NCI-H1436 (cell line): Measurements from ENCODE around the gene WWTR1.

ENCODE experiments used
- DNase-seq: peaks from one replicate; lab custom pipeline; 2025; lab: John Stamatoyannopoulos, UW

Gene WWTR1

DNA sequence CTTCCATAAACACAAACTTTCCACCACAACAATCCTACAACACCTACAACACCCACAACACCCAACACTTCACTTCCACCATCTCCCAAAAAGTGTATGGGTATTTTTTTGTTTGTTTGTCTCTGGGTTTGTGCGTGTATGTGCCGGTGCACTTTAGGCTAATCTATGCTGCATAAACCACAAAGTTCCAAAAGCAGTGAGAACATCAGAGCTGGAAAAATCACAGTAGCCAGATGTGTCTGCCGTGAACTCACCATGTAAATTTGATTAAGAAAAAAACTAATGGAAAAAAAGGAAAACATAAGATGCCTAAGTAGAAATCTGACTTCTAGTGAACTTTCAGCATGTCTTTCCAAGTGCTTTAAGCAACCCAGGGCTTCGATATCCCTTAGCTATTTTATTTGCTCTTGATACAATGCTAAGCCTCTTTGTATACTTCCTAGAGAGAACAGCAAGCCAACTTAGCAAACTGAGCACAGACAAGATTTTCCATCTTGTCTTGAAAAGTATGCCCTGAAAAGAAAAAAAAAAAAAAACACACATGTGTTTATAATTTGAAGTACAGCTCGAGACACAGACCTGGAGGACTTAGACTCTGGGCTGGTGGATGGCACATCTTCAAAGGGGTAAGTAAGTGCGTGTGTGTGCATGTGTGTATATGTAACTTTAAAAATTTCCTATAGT lies 91.4 kb downstream of the WWTR1 start:
- no peak for DNase-seq

DNA sequence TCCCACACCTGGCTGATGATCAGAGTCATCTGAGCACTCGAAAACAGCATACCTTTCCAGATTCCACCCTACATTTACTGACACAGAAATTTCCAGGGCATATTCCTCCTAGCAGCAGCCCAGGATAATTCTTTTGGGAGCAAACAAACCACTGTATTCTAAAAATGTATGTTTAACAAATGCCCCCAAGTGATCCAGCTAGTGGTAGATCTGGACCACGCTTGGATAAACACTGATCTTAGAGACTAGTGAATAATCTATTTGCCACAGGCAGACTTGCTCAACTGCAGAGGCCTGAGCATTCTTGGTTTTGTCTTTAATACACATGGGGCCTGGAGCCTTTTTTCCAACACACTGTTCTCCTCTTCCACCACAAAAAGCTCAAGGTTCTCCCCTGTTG lies 93.7 kb downstream of the WWTR1 start:
- no peak for DNase-seq

DNA sequence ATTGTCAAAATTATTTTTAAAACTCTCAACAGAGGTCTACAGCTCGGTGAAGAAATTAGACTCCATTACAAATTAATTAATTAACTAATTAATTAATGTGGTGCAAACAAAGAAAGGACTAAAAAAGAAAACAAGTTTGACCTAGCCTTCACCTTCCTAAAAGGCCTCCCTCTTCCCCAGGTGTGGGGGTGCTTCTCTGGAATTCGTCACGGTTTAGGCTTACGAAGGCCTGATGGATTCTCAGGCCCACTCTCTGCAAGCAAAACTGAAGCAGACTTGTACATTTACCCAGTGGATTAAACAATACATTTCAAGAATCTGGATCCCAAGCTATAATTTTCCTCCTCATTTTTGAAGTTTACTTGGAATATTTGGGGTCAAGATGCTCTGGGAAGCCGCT lies 94.7 kb downstream of the WWTR1 start:
- no peak for DNase-seq

DNA sequence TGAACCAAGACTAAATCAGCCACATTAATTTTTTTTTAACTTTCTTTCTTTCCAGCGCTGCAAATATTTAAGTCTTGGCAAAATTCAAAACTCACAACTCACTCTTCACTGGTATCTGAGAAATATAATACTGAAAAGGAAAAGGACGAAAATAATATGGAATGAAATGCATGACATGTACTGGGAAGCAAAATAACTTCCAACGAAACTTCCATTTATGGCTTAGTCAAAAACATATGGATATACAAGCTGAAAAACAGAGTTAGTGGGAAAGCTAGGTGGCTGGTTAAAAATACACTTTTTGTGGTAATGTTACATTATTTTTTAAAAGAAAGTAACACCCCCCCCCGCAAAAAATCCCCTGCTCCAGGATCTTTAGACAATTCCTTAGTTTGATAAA lies 97.2 kb downstream of the WWTR1 start:
- no peak for DNase-seq

DNA sequence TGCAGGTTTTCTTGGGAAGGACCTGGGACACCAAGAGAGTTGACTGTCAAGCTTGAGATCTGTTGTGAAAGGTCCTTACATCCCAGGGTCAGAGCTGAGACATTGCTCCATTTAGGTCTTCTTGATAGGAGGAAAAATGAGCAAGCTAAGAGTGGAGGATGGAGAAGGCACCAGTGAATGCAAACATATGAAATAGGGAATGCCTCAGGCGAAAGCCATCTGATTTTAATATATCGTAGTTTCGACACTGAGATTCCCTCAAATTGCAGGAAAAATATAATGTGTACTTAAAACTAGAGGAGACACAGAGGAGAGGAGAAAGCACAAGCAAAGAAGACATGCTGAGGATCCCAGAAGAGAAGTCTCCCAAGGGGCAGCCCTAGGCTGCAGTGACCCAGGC lies 97.8 kb downstream of the WWTR1 start:
- DNase-seq, result no peak

DNA sequence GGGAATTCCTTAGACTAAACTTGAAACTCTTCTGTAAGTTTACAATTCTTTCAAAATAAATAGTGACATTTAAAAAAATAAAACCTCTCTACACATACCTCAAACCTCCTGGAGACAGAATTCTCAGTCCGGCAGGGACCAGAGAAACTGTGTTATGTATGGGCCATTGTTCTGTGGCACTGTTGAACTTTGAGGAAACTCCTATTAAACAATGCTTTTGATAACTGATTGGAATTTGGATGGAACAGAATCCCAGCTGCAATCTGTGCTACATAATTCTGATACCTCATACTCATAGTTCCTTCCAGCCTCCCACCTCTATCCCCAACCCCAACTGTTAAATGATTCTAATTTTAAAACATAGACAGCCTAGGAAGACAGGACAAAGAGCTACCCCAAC lies 98.3 kb downstream of the WWTR1 start:
- no peak for DNase-seq

DNA sequence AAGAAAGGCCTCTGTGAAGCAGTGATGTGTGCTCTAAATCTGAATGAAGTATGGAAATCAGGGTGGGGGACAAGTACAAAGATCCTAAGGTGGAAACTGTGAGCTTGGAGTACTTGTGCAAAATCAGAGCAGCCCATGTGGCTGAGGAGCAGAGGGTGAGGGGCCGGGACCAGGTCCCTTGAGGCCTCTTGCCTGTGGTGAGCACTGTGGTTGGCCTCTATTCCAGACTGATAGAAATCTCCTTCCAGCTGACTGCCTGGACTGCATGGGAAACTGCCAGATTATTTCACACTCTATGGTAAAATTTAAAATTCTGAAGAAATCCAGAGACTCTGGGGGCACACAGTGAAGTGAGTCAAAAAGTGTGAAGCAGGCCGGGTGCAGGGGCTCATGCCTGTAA lies 101.9 kb downstream of the WWTR1 start:
- no peak for DNase-seq

DNA sequence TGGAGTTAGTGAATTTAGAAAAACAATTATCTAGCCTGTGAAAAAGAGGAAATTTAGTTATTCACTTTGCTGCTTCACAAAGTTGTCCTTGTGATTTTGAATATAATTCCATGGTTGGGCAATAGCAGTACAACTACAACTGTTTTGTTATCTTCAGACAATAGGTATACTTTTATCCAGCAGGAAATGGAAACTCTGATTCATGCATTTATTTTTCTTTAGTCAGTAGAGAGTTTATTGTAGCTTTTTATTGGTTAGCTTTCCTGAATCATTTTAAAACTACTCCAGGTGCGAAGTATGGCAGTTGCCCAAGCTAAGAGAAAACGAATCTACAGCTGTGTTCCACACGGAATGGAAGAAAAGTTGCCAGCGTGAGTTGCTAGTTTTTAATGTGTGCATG lies 103.0 kb downstream of the WWTR1 start:
- DNase-seq, result no peak

DNA sequence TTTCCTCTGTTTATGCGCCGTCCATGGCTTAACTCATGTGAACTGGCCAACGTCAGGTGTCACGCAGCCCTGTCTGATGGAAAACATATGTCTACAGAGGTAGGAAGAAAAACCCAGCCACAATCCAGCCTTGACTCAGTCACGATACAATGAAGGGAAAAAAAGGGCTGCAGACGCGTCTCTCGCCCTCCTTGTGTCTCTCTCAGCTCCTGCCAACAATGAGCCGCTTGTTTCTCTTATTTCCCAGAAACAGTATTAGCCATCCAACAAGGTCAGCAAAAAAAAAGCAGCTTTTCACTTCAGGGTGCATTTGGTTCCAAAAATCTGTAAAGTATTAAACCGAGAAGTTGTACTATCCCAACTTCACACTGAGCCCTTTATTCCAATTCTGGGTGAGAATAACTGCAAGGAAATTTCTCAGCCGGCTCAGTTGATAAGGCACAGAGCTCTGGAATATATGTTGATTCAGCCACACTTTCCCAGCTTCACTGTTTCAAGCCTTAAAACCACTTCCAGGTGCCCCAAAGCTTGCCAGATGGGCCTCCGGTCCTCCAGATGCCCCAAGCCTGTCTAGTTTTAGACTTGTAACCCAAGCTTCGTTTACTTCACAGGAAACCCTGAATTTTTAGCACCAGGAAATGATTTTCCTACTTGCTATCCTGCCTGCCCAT lies 103.9 kb downstream of the WWTR1 start:
- DNase-seq, result no peak

DNA sequence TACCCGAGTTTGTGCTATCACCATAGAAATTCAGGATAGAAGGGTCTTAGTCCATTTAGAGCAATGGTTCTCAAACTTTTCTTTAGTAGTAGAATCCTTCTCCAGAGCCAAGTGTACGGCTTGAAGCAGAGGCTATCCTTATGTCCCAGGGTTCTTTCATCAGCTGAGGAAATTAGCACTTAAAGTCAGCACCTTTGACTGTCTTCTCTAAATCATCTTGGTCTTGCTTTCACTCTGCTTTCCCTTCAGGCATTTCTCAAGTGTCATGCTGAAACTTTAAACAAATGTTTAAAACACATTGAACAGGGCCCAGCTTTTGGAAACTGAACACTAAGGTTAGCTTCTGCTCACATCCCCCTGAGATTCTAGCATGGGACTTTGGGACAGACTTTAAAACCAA lies 105.1 kb downstream of the WWTR1 start:
- DNase-seq, result no peak

DNA sequence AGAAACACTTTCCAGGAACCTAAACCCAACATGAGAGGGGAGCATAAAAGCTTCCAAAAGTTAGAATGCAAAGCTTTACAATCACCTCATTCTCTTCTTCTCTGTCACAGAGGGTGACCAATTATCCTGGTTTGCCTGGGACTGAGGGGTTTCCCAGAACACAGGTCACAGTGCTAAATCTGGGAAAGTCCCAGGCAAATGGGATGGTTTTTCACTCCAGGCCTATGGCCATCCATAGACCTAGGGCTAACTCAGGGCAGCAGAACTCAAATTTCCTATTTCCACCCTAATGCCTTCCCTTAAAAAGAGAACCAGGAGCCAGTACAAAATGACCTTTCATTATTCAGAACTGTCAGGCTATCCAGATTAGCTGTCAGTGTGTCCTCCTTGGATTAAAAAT lies 106.3 kb downstream of the WWTR1 start:
- DNase-seq, result no peak

DNA sequence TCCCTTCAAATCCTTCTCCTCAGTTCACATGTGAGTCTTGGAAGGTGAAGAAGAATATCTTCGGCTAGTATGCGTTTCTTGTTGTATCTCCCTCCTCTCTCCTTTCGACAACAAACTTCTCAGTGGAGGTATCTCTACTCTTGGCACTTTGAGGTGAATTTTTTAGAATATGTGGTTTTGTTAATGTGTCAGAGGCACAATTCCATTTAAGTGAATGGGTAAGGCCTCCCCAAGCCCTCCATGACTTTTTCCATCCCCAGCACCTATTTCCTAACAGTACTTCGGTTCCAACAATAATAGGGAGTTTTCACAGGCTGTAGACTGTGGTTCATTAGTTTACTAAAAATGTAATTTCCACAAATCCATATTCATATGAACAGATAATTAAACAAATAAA lies 109.2 kb downstream of the WWTR1 start:
- DNase-seq, result no peak

DNA sequence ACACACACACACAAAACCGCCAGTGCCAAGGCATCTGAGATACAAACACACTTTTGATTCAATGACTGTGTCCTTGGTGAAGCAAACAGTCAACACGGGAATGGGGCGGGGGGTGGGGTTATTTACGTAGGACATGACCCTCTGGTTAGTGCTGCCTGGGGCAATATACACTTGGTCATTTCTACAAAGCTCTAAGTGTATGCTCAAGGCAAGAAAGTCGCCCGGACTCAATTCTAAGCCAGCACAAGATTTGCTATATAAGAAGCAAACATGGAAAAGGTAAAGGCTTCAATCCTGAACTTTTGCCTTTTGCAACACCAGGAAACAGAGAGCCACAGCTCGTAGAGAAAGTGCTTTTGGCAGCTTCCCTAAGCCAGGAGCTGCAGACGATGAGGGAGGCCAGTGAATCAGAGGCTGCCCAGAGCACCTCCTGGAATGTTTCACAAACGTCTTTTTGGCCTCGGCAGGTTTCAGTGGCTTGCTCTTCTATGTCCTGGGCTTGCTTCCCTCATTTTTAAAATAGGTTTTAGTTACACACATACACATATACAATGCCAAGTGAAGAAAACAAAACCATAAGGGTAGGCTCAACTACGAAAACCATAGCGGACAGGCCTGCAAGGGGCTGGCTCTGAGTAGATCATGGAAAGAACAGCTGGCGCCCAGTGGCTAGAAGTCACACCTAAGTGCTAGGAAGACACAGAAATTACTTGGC lies 109.7 kb downstream of the WWTR1 start:
- no peak for DNase-seq

DNA sequence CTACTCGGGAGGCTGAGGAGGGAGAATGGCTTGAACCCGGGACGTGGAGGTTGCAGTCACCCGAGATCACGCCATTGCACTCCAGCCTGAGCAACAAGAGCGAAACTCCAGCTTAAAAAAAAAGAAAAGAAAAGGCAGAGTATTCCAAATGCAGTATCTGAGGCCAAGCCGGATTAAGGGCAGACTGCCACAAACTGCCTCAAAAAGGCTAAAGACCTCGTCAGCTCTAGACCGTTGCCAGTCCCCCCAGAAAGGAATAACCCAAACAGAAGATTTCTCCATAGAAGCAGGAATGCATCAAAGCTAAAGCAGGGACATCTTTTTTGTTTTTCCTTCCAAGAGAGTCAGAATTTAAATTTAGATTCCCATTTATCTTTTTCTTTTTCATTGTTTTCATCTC lies 110.4 kb downstream of the WWTR1 start:
- no peak for DNase-seq

DNA sequence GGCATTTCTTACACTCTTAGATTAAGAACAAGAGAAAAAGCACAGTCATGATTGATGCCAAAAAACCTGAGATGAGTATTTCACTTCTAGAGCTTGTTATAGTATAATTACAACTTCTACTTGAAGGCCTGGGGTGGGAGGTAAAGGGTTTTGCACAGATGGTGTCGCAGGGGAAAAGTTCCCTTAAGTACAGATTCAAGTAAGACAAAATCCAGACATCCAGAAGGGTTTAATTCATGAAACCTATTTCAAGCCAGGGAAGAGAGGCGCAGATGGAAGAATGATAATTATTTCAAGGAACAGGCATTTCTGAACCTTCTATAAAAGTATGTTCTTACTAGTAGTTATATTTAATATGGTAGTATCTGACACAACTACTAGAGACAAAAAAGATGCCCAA lies 112.8 kb downstream of the WWTR1 start:
- DNase-seq, result no peak

DNA sequence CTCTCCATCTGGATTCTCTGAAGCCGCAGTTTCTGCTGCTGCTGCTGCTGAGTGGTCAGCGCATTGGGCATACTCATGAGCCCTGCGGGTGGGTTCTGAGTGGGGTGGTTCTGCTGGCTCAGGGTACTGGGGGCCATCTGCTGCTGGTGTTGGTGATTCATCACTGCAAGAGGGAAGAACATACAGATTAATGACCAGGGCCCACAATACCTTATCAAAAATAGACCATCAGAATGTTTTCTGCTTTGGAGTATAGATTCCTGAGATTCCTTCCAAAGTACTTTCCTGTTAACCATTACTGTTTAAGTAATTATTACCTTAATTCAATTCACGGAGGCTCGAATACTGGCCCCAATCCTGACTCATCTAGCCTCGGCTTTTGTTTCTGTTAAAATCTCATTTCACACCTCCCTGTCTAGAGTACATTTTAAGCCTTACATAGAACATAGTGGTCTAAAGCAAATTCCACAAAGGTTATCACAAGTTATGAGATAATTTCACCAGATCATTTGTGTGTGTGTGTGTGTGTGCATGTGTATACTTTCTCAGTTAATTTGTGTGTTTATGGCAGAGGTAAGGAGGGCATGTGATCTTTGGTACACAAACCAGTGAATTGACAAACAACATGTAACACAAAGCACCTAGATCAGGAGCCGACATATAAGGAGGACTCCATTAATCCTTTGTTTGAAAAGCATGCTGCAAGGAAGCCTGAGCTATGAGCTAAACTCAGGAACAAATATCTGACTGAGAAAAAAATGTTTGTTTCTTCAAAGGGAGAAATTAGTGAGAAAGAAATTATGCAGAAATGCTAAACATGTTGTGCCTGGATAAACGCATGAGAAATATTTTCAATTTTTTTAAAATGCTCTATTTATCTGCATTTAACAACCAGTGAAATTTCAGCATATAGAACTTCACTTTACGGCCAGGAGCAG lies 115.2 kb downstream of the WWTR1 start:
- no peak for DNase-seq

DNA sequence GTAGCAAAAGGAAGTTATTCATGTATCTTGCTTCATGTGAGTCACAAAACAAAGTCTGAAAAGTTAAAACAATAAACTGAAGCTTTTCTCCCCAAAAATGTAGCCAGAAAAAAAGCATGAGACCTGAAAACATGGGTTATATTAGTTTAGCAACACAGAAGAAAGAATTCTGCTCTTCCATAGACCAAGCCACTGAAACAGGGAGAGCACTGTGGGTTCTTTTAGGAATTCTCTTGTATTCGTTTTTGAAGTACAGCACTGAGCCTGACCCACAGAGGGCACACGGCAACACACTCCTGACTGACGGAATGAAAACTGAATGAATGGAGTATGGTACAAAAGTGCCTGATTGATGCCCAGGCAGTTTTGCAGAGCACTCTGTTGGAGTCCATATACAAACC lies 116.7 kb downstream of the WWTR1 start:
- no peak for DNase-seq

DNA sequence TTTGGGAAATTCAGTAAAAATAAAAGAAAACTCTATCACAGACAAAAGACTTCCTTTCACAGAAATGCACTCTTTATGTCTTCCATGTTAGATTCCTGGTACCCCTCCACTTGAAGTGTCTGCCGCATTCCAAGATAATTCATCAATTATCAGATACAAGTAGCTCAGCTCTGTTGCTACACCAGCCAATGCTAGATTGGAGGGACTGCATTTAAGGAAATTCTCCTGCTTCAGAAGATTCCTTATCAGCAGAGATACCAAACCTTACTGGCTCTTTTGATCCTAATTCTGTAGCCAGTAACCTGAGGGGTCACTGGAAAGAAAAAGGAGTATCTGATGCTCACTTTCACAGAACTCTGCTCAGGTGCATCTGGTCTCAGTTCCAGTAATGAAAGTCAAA lies 119.5 kb downstream of the WWTR1 start:
- no peak for DNase-seq

DNA sequence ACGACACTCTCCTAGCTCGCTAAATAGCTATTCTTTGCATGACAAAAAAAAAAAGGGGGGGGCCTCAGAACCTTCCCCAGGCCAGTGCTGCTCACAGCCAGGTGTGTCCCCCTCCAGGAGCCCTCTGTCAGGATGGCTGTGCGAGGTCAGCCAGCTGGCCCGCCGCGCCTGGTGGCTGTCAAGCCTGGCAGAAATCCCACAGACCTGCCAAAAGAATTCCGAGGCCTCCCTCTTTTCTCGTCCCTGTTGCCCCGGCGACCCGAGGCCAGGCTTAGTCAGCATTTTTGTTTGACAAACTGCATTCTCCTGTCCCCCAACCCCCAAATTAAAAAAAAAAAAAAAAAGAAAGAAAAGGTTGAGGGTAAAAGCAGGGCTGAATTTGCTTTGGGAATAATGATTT lies 121.4 kb downstream of the WWTR1 start:
- DNase-seq, result no peak

DNA sequence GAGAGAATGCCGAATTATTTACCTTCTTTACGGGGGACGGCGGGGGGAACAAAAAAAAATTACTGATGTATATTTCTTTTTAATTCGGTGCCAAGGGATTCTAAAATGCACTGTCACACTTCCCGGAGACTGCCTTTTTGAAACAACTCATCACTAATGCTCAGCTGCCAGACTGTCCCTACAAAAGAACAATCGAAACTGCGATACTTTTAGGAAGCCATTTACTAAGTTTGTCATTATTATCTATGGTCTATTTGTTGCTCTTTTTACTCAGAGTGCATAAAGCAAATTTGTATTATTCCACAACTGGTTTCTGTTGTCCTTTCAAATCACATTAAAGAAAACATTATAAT lies 122.5 kb downstream of the WWTR1 start:
- DNase-seq, result no peak

DNA sequence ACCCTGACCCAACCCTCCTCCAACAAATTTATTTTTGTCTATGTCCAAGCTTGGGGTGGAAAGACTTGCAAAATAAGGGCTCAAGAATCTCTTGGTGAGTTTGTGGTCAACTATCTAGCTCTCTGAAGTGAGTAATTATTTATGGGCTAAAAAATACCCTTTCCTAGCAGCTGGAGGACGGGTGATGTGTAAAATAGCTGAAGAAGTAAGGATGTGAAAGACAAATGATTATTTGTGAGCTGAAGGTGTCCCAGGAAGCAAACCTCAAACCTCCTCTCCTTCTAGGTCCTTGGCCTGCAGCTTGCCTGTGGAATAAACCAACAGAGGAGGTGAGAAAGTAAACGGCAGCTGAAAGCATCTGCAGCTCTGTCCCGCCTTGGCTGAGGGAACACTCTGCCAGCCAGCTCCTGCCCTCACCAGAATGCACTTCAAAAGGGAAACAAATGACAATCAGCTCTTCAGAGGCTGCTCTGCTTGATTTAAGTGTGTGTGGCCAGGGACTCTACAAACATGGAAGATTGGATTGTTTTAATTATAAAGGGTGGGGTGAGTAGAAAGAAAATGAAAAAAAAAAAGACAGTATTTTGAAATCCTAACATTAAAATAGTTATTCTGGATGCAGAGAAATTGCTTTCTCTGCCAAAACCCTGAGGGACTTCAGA lies 123.0 kb downstream of the WWTR1 start:
- peak; percentile 64 for DNase-seq

DNA sequence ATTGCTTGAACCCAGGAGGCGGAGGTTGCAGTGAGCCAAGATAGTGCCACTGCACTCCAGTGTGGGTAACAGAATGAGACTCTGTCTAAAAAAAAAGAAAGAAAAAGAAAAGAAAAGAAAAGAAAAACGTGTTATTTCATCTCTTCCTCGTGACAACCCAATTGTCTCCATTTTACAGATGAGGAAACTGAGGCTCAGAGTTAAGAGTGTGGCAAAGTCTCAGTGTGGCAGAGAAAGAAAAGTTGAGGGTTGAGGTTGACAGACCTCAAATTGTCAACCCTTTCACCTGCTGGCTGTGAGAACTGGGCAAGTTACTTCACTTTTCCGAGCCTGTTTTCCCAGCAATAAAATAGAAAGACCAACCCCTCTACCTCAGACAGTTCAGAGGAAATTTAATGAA lies 123.7 kb downstream of the WWTR1 start:
- no peak for DNase-seq
